Measurements from ENCODE around the gene EAF2. TPM values are rescaled to one million over a fixed set of nuclear protein-coding genes. Genes with fewer than 3 reads are reported as not detected.

Gene EAF2
- total and polyA plus RNA-seq, 2 donors from 2014 or later = 13.9 to 43.6 TPM

DNA sequence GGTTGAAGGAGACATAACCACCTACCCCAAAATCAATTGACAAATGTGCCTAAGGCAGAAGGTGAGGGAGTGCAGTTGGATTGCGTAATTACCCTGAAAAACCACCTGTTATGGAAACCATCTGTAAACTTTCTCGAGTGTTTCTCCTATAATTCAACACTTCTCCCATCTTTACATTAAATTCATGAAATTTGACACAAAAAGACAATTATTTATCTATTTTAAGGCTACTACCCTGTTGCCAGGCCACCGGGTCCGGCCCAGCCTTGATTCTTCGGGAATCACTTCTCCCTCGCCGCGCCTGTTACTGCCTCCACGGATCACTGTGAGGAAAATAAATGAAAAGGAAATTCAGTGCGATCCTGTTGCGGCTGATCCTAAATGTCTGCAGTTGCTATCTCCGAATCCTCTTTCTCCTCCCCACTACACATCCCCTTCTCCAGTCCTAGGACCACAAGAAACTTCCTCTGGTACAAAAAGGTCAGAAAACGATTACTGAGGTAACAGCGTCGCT is 795 bp upstream of the EAF2 start:
- H3K4me1 ChIP-seq (ENCODE audit: control insufficient read depth in 2 of 3, insufficient read depth in 2 of 3, low read depth in 1 of 3, low read length in 3 of 3) = peaks cover 2 to 5% (median 4%) of the 10 kb centered on the region in 3 donors
- peak overlapping the region; percentile 6 to 28 for H3K27ac ChIP-seq (ENCODE audit: low read depth in 2 of 2, low read length in 2 of 2)
- H3K9me3 ChIP-seq (ENCODE audit: control insufficient read depth in 2 of 3, insufficient read depth in 1 of 3, low read length in 3 of 3) = no peaks in the 10 kb centered on the region
- intact Hi-C loops (cut with DNase I) = no loop called here
- H3K27me3 ChIP-seq (ENCODE audit: control insufficient read depth, insufficient read depth, low read length) = no peaks in the 10 kb centered on the region
- H3K4me3 ChIP-seq (ENCODE audit: low read length in 3 of 3) = peak overlapping the region; percentile 89 to 93 (median 91)
- no peaks in the 10 kb centered on the region for H3K36me3 ChIP-seq (ENCODE audit: control insufficient read depth in 2 of 3, insufficient read depth in 3 of 3, low read length in 3 of 3)
- peak overlapping the region; percentile 47 to 95 (median 66) for H3K9ac ChIP-seq (ENCODE audit: low read length in 3 of 3)
- TF ChIP-seq, protein P1, sequence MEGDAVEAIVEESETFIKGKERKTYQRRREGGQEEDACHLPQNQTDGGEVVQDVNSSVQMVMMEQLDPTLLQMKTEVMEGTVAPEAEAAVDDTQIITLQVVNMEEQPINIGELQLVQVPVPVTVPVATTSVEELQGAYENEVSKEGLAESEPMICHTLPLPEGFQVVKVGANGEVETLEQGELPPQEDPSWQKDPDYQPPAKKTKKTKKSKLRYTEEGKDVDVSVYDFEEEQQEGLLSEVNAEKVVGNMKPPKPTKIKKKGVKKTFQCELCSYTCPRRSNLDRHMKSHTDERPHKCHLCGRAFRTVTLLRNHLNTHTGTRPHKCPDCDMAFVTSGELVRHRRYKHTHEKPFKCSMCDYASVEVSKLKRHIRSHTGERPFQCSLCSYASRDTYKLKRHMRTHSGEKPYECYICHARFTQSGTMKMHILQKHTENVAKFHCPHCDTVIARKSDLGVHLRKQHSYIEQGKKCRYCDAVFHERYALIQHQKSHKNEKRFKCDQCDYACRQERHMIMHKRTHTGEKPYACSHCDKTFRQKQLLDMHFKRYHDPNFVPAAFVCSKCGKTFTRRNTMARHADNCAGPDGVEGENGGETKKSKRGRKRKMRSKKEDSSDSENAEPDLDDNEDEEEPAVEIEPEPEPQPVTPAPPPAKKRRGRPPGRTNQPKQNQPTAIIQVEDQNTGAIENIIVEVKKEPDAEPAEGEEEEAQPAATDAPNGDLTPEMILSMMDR (IDR thresholded peaks at IDR 0.05; ENCODE audit: borderline replicate concordance, extremely low read depth, insufficient read depth) = no peak
- DNase-seq = peak in 2 of 5 donors; percentile 35 to 37
- FAIRE-seq = no peak

DNA sequence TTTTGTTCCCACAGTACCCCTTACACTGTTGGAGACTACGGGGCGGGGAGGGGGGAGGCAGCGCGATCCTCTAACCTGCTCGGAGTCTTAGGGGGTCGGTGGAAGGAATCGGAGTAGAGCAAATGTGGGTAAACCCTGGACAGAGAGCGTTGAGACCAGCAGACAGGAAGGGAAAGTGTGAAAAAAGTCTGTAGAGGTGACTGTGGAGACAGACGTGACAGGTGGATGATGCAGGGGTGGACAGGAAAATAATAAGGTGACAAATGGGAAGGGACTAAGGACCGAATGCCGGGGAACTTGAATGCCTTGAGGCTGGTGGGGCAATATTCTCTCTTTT is 424 bp downstream of the EAF2 start:
- peaks cover 2 to 5% (median 4%) of the 10 kb centered on the region in 3 donors for H3K4me1 ChIP-seq (ENCODE audit: control insufficient read depth in 2 of 3, insufficient read depth in 2 of 3, low read depth in 1 of 3, low read length in 3 of 3)
- DNase-seq (no peak), FAIRE-seq (no peak)
- H3K27ac ChIP-seq (ENCODE audit: low read depth in 2 of 2, low read length in 2 of 2) = peak overlapping the region in 1 of 2 donors; percentile 36
- TF ChIP-seq, protein P1 (IDR thresholded peaks at IDR 0.05; ENCODE audit: borderline replicate concordance, extremely low read depth, insufficient read depth) = no peak
- peak overlapping the region; percentile 81 to 91 (median 89) for H3K4me3 ChIP-seq (ENCODE audit: low read length in 3 of 3)
- intact Hi-C loops (cut with DNase I) = no loop called here
- H3K9me3 ChIP-seq (ENCODE audit: control insufficient read depth in 2 of 3, insufficient read depth in 1 of 3, low read length in 3 of 3) = no peaks in the 10 kb centered on the region
- H3K9ac ChIP-seq (ENCODE audit: low read length in 3 of 3) = peak overlapping the region; percentile 66 to 84 (median 78)
- H3K27me3 ChIP-seq (ENCODE audit: control insufficient read depth, insufficient read depth, low read length) = no peaks in the 10 kb centered on the region
- no peaks in the 10 kb centered on the region for H3K36me3 ChIP-seq (ENCODE audit: control insufficient read depth in 2 of 3, insufficient read depth in 3 of 3, low read length in 3 of 3)

DNA sequence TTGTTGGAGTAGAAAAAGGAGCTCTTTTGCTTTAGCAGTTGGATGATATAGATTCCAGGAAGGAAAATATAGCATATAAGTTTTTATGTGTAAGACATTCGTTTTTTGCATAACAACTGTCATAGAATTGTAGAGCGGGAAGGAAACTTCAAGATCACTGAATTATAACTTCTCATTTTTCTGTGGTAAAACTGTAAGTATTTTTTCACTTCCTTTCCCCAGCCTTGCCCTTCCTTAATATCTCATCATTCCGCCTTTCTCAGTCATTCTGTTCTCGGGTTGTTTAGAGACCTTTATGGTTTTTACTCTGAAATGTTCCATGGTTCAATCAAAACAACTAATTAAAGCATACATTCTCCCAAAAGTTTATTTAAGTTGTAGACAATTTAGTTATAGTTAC is 1.1 kb downstream of the EAF2 start:
- TF ChIP-seq, protein P1 (IDR thresholded peaks at IDR 0.05; ENCODE audit: borderline replicate concordance, extremely low read depth, insufficient read depth) = no peak
- peak overlapping the region in 1 of 3 donors; percentile 84 for H3K9ac ChIP-seq (ENCODE audit: low read length in 3 of 3)
- no peaks in the 10 kb centered on the region for H3K36me3 ChIP-seq (ENCODE audit: control insufficient read depth in 2 of 3, insufficient read depth in 3 of 3, low read length in 3 of 3)
- intact Hi-C loops (cut with DNase I) = no loop called here
- no peaks in the 10 kb centered on the region for H3K27me3 ChIP-seq (ENCODE audit: control insufficient read depth, insufficient read depth, low read length)
- no peak for DNase-seq
- H3K9me3 ChIP-seq (ENCODE audit: control insufficient read depth in 2 of 3, insufficient read depth in 1 of 3, low read length in 3 of 3) = no peaks in the 10 kb centered on the region
- peaks cover 2 to 5% (median 4%) of the 10 kb centered on the region in 3 donors for H3K4me1 ChIP-seq (ENCODE audit: control insufficient read depth in 2 of 3, insufficient read depth in 2 of 3, low read depth in 1 of 3, low read length in 3 of 3)
- H3K4me3 ChIP-seq (ENCODE audit: low read length in 3 of 3) = peak overlapping the region in 2 of 3 donors; percentile 81 to 91
- no peak overlapping the region for H3K27ac ChIP-seq (ENCODE audit: low read depth in 2 of 2, low read length in 2 of 2)
- no peak for FAIRE-seq

DNA sequence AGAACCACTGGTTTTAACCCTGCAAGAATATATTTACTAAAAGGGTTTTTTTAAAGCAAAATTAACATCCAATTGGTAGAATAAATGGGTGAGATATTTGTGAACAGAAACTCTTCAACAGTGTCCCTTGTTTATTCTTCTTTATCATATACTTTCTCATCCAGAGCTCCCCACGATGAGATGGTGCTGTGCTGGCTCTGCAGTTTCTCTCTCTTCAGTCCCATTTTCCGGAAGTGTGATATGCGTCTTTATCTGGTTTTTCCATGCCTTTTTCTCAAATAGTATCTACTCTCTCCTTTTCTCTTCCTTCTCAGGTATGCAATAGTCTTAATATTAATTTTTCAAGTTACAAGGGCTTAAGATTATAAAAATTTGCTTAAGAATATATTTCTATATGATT is 1.5 kb downstream of the EAF2 start:
- FAIRE-seq (no peak), DNase-seq (no peak)
- intact Hi-C loops (cut with DNase I) = no loop called here
- Histone ChIP-seq H3K4me1 (ENCODE audit: control insufficient read depth in 2 of 3, insufficient read depth in 2 of 3, low read depth in 1 of 3, low read length in 3 of 3) (peaks cover 2 to 5% (median 4%) of the 10 kb centered on the region in 3 donors), H3K27me3 (ENCODE audit: control insufficient read depth, insufficient read depth, low read length) (no peaks in the 10 kb centered on the region), H3K27ac (ENCODE audit: low read depth in 2 of 2, low read length in 2 of 2) (no peak overlapping the region), H3K4me3 (ENCODE audit: low read length in 3 of 3) (peak overlapping the region in 1 of 3 donors; percentile 91), H3K9me3 (ENCODE audit: control insufficient read depth in 2 of 3, insufficient read depth in 1 of 3, low read length in 3 of 3) (no peaks in the 10 kb centered on the region), H3K9ac (ENCODE audit: low read length in 3 of 3) (no peak overlapping the region), H3K36me3 (ENCODE audit: control insufficient read depth in 2 of 3, insufficient read depth in 3 of 3, low read length in 3 of 3) (no peaks in the 10 kb centered on the region)
- TF ChIP-seq, protein P1 (IDR thresholded peaks at IDR 0.05; ENCODE audit: borderline replicate concordance, extremely low read depth, insufficient read depth) = no peak

All from kidney (tissue), 14 donors.